Left ventricle myocardium inferior (tissue), 1 donor: ENCODE measurements around the gene MT3. TPM values are rescaled to one million over a fixed set of nuclear protein-coding genes. Genes with fewer than 3 reads are reported as not detected.
A peak's percentile ranks its signal among the peaks of the same experiment; 100 is the strongest.

Experiments
- DNase-seq: peaks from one replicate; pipeline ENCODE4 v3.0.0-alpha.2; 2020
- H3K27ac ChIP-seq: fragments of 200-600 bp; replicated peaks from 2 replicates; pipeline ENCODE4 v1.8.0; 2021
- H3K27me3 ChIP-seq: fragments of 200-600 bp; 2 replicates; pipeline ENCODE4 v1.8.0; 2021; ENCODE audit warnings: low read depth
- H3K36me3 ChIP-seq: fragments of 200-600 bp; 2 replicates; pipeline ENCODE4 v1.8.0; 2021
- H3K4me1 ChIP-seq: fragments of 200-600 bp; 2 replicates; pipeline ENCODE4 v1.8.0; 2021
- H3K4me3 ChIP-seq: fragments of 200-600 bp; 2 replicates; pipeline ENCODE4 v1.8.0; 2021; ENCODE audit warnings: mild to moderate bottlenecking, moderate library complexity
- H3K9me3 ChIP-seq: fragments of 200-600 bp; replicated peaks from 2 replicates; pipeline ENCODE4 v1.8.0; 2021
- CTCF ChIP-seq: fragments of 200-600 bp; IDR thresholded peaks from 2 replicates; pipeline ENCODE4 v1.8.0; 2021; ENCODE audit warnings: antibody characterized with exemption, mild to moderate bottlenecking, borderline replicate concordance
- intact Hi-C: fragments of 100-400 bp; cut with micrococcal nuclease; formaldehyde crosslinking; loops from one replicate; pipeline ENCODE4 v1.11.0; 2022
- total RNA-seq: library from RNA; stranded (reverse); fragmentation: NEBNext Ultra II Directional; extraction: Animal tissue kit (Norgen Biotek cat#: 25700); gene quantifications from one replicate; pipeline ENCODE4 v1.2.1, GENCODE V29; 2021
- donor health status: DM: no; HTN: yes; CAD: no; lungs with severe emphysema.

MT3 gene
- total RNA-seq, 1 donor from 2014 or later, result 4.1 TPM

GRCh38 chr16:56608043-56608875 is 18.9 kb downstream of the MT3 start, which contains the start of gene MT2A:
MT2A (plus strand) TSS chr16:56608584; CDS start chr16:56608656, 72 bp downstream.
- intact Hi-C loops, result loop anchor here (10.0 kb wide), 1 partner anchor 93 kb away; no protein-coding TSS in a partner anchor
- H3K27me3 ChIP-seq, result no peaks in the 10 kb centered on the region
- H3K4me1 ChIP-seq, result peaks cover 66% of the 10 kb centered on the region
- H3K36me3 ChIP-seq, result no peaks in the 10 kb centered on the region
- peak within 1 kb of the TSS; percentile 95 for H3K27ac ChIP-seq
- H3K4me3 ChIP-seq, result peak within 1 kb of the TSS; percentile 78
- DNase-seq, result peak; percentile 97
- TF ChIP-seq CTCF, result no peak
- H3K9me3 ChIP-seq, result no peaks in the 10 kb centered on the region

GRCh38 chr16:56608876-56609462 is 19.6 kb downstream of the MT3 start:
- intact Hi-C loops, result loop anchor here (10.0 kb wide), 1 partner anchor 94 kb away; no protein-coding TSS in a partner anchor
- H3K4me1 ChIP-seq, result peaks cover 66% of the 10 kb centered on the region
- no peaks in the 10 kb centered on the region for H3K9me3 ChIP-seq
- TF ChIP-seq CTCF, result peak; percentile 25
- DNase-seq, result no peak
- no peaks in the 10 kb centered on the region for H3K36me3 ChIP-seq
- H3K27ac ChIP-seq, result peak overlapping the region; percentile 95
- H3K4me3 ChIP-seq, result peak overlapping the region; percentile 78
- no peaks in the 10 kb centered on the region for H3K27me3 ChIP-seq

GRCh38 chr16:56609463-56609921 is 20.2 kb downstream of the MT3 start:
- H3K4me1 ChIP-seq, result peaks cover 66% of the 10 kb centered on the region
- peak overlapping the region; percentile 78 for H3K4me3 ChIP-seq
- no peaks in the 10 kb centered on the region for H3K9me3 ChIP-seq
- TF ChIP-seq CTCF, result no peak
- H3K36me3 ChIP-seq, result no peaks in the 10 kb centered on the region
- H3K27ac ChIP-seq, result peak overlapping the region; percentile 95
- no peak for DNase-seq
- no peaks in the 10 kb centered on the region for H3K27me3 ChIP-seq
- intact Hi-C loops, result loop anchor here (10.0 kb wide), 1 partner anchor 95 kb away; no protein-coding TSS in a partner anchor

- H3K4me1 ChIP-seq, result peaks cover 66% of the 10 kb centered on the region
Measured at GRCh38 chr16:56610017-56610608, 20.8 kb downstream of the MT3 start.

More at GRCh38 chr16:56610017-56610608, 20.8 kb downstream of the MT3 start:
- Histone ChIP-seq H3K27me3 (no peaks in the 10 kb centered on the region), H3K9me3 (no peaks in the 10 kb centered on the region), H3K36me3 (no peaks in the 10 kb centered on the region), H3K4me3 (peak overlapping the region; percentile 78), H3K27ac (peak overlapping the region; percentile 95)
- intact Hi-C loops, result no loop called here
- no peak for TF ChIP-seq CTCF
- no peak for DNase-seq
